NCI-H146 (cell line): ENCODE measurements around the gene EDIL3.

Source experiments
- DNase-seq: peaks from one replicate; lab custom pipeline; 2025; lab: John Stamatoyannopoulos, UW

Gene EDIL3

DNA sequence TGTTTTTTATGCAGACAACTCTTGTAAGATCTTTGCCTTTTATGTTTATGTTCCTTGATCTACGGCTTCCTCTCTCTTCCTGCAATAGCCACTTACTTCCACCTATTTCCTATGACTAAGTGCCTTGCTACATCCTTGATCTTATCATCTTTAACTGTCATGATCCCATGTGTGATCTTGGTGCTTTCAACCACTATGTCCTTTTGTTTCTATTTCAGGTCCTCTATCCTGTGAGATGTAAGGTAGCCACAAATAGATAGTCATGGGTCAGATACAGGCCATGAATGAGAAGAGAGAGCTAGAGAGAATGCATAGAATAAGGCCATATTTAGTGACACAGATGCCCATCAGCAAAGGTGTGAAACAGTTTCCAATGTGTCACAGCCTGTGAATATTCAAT is 420.4 kb downstream of the EDIL3 start:
- no peak for DNase-seq

DNA sequence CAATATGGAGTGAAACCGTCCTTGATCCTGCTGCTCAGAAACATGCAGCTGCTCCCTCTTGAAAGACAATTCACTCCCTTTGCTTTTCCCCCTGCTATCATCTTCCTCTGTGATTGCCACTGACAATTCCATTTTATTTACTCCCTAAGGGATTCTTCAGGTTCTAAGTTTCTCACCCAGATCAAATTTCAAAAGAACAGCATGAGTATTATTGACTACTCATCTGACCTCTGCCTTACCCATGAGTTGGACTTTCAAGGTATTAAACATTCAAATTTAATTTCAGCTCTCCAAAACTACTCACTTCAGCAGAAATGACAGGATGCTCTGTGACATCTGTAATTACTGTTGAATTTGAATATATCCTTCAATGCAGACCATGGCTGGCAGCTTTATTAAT is 427.5 kb downstream of the EDIL3 start:
- DNase-seq, result peak; percentile 35

DNA sequence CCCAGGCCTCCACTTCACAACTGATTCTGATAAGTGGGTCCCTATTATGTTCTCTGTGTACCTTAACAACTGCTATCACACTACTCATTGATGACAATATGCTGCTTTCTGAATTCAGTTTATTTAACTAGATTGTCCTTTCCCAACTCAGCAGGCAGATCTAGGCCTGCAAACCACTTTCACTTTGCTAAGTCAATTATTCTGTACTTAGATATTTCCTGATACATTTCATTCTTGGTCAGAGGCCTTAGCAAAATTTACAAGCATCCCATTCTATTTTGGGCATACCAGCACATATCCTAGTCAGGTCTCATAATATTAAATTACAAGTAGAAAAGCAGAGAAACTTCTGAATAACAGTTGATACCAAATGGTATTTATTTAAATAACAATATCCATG is 428.3 kb downstream of the EDIL3 start:
- DNase-seq, result peak; percentile 38

DNA sequence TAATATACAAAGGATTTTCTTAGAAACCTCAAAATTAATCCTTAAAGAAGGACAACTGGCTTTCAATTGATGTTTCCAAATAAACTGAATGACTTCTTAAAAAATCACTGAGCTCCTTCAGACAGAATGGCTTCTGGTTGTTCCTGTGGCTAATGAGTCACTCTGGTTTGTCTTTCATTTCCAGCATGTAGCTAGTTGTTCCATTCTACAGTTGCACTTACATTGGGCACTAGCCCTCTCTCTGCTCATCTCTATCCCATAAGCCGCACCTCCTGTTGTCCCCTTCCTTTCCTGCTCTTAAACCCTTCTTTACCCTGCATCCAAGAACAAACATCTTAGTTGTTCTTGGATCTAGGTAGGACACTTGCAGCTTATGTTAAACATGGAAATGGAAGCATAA is 428.8 kb downstream of the EDIL3 start:
- no peak for DNase-seq

DNA sequence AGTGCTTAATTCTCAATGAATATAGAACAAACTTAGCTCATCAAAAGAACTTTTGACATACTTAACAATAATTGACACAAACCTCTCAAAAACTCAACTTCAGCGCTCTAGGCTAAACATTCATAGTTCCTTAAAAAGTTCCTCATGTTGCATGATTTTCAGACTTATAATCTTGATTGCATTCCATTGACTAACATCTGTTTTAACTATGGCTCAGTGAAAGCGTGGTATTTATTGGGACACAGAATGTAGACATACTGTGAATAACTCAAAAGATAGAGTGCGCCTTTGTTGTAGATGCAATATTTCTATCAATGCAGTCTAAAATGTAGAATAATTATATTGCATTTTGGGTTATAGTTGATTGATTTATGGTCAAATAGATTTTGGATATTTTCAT is 436.9 kb downstream of the EDIL3 start:
- no peak for DNase-seq

DNA sequence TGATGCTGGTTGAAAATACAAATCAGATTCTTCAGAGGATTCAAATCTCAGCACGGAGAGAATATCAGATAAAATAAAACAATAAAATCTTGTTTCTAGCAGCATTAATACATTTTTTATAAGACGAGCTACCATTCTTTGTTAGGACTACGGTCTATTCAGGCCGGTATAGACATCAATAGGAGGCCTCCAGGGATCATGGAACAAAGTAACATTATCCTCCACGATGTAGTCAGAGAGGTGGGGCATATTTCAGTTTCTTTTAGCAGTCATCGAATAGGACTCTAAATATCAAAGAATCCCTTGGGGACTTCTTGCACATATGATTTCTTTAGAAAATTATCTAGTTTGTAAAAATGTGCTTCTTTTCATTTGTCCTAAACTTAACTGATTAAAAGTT is 438.2 kb downstream of the EDIL3 start:
- no peak for DNase-seq

DNA sequence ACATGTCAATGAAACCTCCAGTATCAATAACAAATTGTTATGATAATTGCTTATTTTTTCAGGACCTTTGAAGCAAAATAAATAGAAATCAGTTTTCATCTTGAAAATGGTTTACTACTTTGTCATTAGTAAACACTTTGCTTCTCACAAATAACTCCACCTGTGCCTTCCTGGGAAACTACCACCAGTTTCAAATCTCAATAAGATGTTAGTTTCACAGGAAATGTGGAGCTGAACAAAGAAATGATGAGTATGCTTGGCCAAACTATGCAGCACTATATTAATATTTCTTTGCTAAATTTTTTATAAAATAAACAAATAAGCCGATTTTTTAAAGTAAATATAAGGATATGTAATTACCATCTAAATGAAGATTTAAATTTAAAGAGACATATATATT is 442.5 kb downstream of the EDIL3 start:
- no peak for DNase-seq

DNA sequence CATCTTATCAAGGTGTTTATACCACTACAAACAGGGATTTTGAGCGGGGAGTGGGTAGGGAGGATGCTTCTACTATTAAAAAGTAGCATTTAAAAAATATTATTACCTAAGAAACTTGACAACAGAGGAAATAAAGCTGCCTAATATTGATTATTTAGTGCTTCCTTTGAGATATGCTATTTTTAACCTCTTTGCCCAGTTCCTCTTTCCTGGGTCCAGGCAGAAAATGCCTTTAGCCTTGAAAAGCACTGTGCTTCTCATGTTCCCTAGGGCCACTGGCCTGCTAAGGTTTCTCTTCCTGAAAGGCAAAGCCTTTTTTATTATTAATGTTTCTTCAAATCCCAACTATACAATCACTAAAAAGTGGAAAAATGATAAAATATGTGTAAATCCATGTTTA is 446.8 kb downstream of the EDIL3 start:
- no peak for DNase-seq

DNA sequence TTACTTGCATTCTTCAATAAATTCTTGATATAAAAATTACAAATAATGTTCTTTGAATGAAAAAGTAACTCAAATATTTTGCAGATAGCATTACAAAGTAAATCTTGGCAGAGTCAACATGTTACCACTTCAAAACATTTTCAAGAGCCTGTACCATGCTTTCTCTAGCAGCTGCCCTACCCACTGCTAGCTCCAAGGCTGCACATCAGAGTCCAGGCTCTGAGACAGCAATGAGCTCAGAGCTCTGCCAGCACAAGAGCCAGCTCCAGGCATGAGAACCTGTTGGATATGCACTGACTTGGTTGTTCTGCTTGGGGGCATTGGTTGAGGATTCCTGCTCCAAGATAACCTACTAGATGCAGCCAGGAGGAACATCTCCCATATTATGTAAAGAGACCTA is 452.7 kb downstream of the EDIL3 start:
- no peak for DNase-seq

DNA sequence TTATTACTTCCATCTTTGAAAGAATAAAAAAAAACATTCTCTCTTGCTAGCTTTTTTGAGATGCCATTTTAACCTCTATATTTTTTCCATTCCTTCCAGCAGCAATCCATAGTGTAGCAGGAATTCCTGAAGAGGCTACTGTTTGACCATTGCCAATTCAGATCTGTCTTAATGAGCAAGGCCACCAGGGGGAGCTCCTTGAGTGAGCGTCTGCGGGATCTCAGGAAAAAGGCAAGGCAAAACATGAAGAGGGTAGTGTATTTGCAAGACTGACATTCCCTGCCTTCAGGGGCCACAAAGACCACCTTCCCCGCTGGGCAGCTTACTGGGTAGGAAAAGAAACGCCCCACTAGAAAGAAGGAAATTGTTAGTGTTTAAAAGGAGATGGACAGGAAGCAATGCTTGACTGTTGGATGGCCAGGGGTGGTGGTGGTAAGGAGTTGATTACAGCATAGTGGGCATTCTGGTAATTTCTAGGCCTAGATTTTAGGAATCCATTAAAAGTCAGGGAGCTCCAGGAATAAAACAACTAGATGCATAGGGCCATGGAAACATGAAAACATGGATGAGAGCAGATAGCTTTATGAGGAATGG is 457.4 kb downstream of the EDIL3 start:
- peak; percentile 31 for DNase-seq

DNA sequence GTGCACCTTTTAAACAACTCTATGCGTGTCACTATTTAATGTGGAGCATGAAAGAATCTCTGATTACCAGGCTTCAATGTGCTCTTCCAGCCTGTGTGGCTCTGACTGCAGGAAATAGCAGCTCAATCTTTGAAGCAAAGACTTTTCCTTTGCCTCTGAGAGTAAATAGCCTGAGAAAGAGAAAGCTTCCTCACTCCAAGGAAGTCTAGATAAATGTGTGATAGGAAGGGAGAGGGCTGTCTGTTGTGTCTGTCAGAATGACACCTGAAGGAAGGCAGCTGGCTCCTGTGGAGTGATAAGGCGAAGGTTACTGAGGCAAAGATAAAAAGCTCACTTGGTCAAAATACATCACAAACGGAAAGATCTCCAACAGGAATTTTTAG is 458.7 kb downstream of the EDIL3 start:
- no peak for DNase-seq

DNA sequence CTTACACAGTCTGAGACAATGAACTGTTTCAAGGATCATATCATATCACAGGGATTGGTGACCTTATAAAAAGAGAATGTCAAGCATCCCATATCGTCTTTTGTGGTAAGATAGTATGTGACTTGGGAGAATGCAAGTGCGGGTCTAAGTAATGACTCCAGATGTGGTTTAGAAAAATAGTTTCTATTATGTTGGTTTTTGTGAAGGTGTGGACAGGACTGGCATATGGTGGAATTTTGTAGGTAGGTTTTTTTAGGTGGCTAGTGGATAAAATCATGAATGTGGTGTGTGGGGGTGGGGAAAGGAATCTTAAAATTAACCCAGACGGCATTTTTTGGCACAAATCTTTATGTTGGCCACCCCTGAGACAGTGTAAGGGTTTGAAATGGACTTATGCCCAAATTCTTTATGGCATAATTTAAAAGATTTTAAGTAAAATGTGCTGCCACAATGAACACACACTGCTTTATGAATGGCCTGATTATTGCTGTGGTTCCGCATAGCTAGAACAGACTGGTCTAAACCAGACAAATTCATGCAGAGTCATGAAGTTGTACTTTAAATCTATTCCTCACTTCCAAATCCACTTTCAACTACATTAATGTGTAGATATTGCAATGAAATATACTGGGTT is 459.2 kb downstream of the EDIL3 start:
- no peak for DNase-seq

DNA sequence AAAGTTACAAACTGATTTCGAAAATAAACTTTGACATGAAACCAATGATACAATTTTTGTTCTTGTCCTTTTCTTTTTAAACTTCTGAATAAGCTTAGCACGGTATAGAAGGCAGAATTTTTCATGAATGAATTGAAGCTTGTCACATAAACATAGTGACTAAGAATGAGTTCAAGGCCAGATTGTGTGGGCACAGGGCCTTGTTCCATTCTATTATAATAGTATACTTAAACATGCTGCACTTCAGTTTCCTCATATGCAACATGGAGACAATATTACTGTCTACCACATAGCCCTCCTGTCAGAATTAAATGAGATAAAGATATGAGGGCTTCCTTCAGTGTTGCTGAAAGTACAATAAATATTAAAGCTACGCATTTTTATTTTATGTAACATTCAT is 459.8 kb downstream of the EDIL3 start:
- no peak for DNase-seq

DNA sequence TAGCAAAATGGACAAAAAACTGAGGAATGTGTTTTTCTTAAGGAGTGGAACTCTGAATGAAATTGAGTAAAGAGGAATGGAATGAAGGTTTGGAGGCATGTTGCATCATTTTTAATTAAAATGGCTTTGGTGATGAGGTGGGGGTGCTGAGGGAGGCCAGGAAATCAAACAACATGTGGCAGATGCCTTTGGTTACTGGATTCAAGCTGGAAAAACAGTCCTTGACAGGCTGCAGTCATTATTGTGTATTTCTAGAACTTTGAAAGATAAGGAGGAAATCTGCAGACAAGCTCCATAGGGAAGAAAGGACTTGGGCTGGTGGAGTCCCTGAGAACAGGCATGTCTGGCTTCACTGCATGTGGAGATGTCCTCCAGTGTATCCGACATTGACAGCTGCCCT is 460.5 kb downstream of the EDIL3 start:
- no peak for DNase-seq

DNA sequence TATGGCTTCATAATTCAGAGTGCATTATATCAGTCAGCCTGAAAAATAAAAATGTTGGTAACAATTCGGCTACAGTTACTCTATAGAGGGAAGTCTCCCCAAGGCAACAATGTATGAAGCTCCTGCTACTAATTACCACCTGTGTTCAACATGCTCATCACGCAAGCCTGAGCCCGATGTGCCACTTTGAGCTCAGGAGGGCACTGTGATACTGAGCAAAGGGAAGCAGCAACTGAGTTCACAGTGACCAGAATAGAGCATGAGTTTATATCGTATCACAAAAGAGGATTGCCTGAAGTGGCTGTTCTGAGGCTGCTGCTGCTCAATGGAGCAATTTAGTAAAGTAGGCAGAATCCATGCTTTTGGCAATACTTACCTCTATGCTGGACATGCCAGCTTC is 462.0 kb downstream of the EDIL3 start:
- no peak for DNase-seq

DNA sequence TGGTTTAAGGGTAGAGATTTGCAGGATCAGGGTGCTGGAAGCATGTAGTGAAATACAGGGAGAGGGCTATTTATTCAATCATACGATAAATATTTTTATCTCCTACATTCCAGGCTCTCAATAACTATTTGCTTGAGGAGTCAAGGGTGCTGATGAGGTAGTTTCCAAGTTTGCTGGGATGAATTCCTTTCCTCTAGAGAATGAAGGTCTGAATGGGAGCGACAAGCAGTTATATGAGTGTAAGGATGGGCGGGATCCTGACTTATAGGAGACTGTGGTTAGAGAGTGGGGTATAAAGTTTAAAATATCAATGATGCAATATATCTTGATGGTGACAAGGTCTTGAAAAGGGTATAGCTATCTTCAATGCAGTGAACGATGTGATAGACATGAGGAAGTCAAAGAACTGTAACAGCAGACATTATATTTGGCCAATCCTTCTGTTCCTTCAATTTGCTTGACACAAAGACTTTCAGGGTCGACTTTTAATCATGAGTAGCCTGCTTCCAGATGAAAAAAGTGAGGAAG is 462.9 kb downstream of the EDIL3 start:
- no peak for DNase-seq

DNA sequence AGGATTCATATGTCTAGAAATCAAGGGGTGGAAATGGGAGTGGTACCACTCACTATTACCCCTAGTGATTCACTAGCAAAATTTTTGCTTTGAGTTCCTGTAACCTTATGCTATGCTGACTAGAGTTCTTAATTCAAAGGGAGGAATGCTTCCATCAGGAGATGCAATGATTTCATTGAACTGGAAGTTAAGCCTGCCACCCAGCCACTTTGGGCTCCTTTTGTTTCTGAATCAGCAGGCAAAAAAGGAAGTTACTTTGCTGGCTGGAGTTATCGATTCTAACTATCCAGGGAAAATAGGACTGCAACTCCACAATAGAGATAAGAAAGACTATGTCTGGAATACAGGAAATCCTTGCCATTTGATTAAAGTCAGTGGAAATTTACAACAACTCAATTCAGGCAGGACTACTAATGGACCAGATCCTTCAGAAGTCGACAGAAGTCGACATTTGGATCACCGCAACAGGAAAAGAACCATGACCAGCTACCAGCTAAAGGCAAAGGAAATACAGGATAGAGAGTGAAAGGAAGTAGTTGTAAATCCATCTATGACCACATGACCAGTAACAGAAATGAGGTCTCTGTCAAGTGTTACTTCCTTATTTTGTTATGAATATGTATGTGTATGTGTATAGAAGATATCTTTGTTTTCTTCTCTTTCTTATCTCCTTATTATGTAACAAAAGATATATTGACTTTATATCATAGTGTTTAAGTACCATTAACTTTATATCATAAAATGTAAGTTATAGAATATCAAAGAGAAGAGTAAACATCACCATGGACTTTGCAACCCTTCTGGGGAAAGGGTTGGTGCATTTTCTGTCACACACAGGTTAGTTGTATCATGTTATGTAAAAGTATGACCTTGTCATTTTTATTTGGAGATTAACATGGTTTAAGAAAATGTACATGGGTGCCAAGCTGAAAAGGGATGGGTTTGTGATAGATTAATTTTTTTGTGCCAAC is 465.3 kb downstream of the EDIL3 start:
- no peak for DNase-seq

DNA sequence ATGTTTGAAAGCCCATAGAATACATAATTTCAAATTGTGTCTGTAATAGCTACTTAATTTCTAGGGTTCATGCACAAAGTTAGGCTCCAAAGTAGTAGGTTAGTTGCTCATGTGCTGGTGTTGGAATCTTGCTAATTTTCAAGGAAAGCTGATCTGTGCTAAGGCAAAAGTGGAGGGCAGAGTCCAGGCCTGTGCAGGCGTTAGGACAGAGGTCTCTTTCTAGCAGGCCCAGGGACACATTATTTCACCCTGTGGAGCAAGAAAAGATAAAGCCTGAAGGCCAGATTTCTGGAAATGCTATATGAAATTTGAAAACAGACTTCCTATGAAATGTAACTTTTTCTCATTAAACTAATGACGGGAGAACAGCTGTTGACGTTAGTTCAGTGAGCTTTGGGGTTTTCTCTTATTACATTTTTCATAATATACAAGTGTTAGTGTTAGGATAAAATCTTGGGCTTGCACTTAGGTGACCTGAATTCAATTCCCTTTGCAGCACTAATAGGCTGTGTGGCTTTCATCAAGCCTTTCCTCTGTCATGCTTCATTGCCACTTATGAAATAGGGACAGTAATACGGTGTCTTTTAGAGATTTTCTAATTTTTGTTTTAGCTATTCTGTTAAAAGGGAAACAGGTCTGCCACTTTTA is 467.3 kb downstream of the EDIL3 start:
- DNase-seq, result no peak

DNA sequence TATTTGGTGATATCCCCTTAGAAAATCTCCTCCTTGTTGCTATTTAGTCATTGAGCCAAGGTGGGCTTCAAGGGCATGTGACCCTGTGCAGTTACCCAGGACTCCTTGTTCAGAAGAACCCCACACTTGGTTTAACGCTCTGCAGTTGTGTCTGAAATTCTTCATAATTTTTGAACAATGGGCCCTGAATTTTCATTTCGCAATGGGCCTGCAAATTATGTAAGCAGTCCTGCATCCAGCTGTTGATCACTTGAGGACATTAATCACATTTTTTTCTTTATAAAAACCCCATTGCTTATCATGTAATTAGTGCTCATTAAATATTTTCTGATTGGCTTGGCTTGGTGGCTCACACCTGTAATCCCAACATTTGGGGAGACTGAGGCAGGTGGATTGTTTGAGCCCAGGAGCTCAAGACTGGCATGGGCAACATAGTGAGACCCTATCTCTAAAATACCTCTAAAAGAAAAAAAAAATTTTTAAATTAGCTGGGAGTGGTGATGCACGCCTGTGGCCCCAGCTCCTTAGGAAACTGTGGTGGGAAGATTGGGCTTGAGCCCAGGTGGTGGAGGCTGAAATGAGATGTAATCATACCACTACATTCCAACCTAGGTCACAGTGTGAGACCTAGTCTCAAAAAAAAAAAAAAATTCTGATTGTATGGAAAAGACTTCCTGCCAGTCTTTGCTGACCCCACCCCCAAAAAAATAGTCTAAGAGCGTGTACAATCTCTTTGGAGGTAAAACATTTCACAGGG is 469.8 kb downstream of the EDIL3 start:
- no peak for DNase-seq

DNA sequence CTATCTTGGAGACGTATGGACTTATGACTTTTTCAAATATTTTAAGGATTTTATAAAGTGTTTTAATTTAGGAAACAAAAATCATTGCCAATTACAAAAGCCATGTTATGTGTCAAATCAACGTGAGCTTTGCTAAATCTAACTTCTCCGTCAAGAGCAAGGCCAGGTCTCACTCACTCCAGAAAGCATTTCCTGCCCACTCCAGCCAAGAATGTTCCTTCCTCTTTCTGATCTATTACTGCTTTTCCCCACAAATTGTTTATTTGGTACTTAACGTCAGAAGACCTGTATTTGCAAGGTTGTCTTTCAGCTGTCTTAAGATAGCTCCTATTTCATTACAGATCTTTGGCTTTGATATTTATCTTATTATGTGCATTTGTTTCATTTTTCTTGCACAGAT is 470.5 kb downstream of the EDIL3 start:
- no peak for DNase-seq

DNA sequence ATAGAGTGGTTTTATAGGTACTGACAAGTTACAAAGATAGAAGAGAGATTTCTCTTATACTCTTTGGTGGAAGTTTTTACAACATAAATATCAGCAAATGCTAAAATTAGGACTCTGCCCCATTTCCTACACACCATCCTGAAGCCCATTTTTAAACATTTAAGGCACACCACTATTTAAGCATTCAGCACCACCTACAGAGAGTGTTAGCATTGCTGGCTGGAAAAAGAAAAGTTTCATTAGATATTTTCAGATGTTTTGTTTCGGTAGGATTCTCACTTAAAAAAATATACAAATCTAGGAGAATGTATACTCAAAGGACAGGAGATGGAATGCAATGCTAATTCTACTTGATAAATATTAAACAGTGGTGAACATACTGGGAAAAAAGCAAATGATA is 471.1 kb downstream of the EDIL3 start:
- no peak for DNase-seq
